Measurements from ENCODE around the gene PCDHB14.
A peak's percentile ranks its signal among the peaks of the same experiment; 100 is the strongest.
"Not testable (repeated sequence)": the region's sequence is repeated elsewhere in the genome, so short reads cannot be mapped to it uniquely, and the experiment has no call there.

PCDHB14 gene

DNA sequence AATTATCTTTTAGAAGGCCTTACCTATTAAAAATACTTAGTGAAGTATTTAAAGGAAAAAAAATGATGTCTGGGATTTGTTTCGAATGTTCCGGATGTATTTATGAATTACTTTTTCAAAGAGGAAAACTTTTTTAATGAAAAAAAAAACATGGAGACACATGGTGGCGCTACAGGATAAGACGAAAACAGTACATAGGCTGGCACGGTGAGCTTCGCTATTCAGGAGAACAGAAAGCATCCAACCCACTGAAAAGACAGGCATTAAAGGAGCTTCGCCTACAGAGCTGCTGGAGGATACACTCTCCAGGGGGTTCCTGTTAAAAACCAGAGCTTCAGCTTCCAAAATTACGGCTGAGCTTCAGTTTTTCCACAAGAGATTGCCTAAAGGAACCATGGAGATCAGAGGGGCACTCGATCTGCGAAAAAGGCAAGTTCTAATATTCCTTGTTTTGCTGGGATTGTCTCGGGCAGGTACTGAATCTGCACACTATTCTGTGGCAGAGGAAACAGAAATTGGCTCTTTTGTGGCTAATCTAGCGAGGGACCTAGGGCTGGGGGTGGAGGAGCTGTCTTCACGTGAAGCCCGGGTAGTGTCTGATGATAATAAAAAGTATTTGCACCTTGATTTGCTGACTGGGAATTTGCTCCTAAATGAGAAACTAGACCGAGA lies at the start of gene PCDHB14:
PCDHB14 (plus strand) TSS at position 232 of the 672 bp plus-strand sequence; CDS start at position 395, 163 bp downstream.
- DNase-seq, result peak; percentile 3

DNA sequence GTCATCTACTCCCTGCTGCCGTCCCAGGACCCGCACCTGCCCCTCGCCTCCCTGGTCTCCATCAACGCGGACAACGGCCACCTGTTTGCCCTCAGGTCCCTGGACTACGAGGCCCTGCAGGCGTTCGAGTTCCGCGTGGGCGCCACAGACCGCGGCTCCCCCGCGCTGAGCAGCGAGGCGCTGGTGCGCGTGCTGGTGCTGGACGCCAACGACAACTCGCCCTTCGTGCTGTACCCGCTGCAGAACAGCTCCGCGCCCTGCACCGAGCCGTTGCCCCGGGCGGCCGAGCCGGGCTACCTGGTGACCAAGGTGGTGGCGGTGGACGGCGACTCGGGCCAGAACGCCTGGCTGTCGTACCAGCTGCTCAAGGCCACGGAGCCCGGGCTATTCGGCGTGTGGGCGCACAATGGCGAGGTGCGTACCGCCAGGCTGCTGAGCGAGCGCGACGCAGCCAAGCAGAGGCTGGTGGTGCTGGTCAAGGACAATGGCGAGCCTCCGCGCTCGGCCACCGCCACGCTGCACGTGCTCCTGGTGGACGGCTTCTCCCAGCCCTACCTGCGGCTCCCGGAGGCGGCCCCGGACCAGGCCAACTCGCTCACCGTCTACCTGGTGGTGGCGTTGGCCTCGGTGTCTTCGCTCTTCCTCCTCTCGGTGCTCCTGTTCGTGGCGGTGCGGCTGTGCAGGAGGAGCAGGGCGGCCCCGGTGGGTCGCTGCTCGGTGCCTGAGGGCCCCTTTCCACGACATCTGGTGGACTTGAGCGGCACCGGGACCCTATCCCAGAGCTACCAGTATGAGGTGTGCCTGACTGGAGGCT lies 48.6 kb upstream of the PCDHB14 start:
- not testable (repeated sequence) for DNase-seq

DNA sequence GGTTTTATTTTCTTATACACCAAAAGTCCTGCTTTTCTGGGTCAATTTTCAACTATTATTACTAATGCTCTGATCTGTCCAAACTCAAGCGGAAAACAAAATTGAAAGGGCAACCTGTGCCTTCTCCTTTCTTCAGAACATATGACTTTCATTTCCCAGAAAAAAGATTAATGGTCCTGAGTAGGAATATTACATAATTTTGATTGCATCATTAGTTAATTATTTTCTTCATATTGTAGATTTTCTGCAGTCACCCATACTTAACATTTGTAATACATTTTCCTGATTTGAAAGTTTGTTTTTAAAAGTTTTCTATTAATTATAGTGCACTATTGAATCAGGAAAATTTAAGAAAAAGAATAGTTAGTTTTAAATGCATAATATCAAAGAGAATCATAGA lies 47.2 kb upstream of the PCDHB14 start:
- DNase-seq, result no peak

DNA sequence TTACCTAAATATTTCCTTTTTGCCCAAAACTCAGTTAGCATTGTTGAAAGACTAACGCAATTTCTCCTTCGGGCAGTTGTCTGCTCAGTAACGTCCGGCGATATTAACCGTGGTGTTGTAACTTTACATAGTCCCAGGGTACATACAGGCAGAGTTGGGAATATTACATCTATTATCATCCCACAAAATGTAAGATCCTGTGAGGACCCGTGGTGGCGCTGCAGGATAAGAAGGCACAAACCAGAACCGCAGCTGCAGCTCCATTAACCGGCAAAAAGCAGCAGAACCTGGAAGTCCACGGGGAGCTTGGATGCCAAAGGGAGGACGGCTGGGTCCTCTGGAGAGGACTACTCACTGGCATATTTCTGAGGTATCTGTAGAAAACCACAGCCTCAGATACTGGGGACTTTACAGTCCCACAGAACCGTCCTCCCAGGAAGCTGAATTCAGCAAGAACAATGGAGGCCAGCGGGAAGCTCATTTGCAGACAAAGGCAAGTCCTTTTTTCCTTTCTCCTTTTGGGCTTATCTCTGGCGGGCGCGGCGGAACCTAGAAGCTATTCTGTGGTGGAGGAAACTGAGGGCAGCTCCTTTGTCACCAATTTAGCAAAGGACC lies 45.5 kb upstream of the PCDHB14 start, which contains the start of gene PCDHB8:
PCDHB8 (plus strand) TSS at position 214 of the 615 bp plus-strand sequence; CDS start at position 459, 245 bp downstream.
- DNase-seq, result not testable (repeated sequence)

DNA sequence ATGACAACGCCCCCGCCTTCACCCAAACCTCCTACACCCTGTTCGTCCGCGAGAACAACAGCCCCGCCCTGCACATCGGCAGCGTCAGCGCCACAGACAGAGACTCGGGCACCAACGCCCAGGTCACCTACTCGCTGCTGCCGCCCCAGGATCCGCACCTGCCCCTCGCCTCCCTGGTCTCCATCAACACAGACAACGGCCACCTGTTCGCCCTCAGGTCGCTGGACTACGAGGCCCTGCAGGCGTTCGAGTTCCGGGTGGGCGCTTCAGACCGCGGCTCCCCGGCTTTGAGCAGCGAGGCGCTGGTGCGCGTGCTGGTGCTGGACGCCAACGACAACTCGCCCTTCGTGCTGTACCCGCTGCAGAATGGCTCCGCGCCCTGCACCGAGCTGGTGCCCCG lies 43.8 kb upstream of the PCDHB14 start:
- not testable (repeated sequence) for DNase-seq

DNA sequence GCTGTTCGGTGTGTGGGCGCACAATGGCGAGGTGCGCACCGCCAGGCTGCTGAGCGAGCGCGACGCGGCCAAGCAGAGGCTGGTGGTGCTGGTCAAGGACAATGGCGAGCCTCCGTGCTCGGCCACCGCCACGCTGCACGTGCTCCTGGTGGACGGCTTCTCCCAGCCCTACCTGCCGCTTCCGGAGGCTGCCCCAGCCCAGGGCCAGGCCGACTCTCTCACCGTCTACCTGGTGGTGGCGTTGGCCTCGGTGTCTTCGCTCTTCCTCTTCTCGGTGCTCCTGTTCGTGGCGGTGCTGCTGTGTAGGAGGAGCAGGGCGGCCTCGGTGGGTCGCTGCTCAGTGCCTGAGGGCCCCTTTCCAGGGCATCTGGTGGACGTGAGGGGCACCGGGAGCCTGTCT lies 43.3 kb upstream of the PCDHB14 start:
- DNase-seq, result not testable (repeated sequence)

DNA sequence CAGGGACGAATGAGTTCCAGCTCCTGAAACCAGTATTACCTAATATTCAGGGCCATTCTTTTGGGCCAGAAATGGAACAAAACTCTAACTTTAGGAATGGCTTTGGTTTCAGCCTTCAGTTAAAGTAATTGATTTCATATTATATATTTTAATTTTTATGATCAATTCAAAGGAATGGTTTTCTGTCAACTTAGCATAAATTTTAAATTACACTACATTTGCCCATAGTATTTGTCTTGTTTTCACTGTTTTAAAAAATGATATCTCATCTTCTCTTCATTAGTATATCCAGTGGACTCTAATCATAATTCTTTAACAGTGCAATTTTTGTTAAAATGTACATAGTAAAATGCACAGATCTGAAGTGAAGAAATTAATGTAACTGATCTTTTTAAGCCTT lies 42.8 kb upstream of the PCDHB14 start:
- DNase-seq, result no peak

DNA sequence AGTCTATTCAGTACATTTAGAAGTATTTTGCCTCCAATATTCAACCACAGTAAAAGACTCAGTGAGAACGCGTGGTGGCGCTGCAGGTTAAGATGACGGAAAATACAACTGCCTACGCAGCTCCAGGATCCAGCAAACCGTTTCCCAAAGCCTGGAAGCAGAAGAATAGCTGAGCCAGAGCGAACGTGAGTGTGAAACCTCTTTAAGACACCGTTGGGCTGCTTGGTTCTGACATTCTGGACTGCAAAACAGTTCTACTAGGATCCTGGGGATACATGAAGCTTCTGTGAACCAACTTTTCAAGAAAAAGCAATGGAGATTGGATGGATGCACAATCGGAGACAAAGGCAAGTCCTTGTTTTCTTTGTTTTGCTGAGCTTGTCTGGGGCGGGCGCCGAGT lies 40.9 kb upstream of the PCDHB14 start, which contains the start of gene PCDHB16:
PCDHB16 (plus strand) TSS at position 140 of the 400 bp plus-strand sequence; CDS start at position 313, 173 bp downstream.
- peak; percentile 16 for DNase-seq

DNA sequence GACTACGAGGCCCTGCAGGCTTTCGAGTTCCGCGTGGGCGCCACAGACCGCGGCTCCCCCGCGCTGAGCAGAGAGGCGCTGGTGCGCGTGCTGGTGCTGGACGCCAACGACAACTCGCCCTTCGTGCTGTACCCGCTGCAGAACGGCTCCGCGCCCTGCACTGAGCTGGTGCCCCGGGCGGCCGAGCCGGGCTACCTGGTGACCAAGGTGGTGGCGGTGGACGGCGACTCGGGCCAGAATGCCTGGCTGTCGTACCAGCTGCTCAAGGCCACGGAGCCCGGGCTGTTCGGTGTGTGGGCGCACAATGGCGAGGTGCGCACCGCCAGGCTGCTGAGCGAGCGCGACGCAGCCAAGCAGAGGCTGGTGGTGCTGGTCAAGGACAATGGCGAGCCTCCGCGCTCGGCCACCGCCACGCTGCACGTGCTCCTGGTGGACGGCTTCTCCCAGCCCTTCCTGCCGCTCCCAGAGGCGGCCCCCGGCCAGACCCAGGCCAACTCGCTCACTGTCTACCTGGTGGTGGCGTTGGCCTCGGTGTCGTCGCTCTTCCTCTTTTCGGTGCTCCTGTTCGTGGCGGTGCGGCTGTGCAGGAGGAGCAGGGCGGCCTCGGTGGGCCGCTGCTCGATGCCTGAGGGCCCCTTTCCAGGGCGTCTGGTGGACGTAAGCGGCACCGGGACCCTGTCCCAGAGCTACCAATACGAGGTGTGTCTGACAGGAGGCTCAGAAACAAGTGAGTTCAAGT lies 38.9 kb upstream of the PCDHB14 start:
- DNase-seq, result not testable (repeated sequence)

DNA sequence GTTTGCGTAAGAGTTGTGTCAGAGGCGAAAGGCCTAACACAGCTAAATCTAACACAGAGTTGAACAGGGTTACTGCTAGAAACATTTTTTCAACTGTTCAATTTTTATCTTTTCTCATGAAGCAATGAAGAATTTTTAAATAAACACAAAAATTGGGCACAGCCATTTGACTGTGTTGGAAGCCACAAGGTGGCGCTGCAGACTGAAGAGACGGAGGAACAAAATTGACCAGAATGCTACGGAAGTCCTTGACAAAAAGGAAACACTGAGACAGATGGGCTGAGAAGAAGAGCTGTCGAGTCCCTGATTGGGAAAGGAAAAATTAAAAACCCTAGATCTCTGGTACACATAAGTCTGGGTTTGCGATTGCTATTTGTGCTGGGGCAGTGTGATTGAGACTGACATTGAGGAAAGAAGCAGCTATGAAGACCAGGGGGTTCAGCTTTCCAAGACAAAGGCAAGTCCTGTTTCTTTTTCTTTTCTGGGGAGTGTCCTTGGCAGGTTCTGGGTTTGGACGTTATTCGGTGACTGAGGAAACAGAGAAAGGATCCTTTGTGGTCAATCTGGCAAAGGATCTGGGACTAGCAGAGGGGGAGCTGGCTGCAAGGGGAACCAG lies 36.1 kb upstream of the PCDHB14 start, which contains the start of gene PCDHB9:
PCDHB9 (plus strand) TSS at position 265 of the 616 bp plus-strand sequence; CDS start at position 423, 158 bp downstream.
- no peak for DNase-seq

DNA sequence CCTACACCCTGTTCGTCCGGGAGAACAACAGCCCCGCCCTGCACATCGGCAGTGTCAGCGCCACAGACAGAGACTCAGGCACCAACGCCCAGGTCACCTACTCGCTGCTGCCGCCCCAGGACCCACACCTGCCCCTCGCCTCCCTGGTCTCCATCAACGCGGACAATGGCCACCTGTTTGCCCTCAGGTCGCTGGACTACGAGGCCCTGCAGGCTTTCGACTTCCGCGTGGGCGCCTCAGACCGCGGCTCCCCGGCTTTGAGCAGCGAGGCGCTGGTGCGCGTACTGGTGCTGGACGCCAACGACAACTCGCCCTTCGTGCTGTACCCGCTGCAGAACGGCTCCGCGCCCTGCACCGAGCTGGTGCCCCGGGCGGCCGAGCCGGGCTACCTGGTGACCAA lies 34.5 kb upstream of the PCDHB14 start:
- not testable (repeated sequence) for DNase-seq

DNA sequence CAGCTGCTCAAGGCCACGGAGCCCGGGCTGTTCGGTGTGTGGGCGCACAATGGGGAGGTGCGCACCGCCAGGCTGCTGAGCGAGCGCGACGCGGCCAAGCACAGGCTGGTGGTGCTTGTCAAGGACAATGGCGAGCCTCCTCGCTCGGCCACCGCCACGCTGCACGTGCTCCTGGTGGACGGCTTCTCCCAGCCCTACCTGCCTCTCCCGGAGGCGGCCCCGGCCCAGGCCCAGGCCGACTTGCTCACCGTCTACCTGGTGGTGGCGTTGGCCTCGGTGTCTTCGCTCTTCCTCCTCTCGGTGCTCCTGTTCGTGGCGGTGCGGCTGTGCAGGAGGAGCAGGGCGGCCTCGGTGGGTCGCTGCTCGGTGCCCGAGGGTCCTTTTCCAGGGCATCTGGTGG lies 34.0 kb upstream of the PCDHB14 start:
- not testable (repeated sequence) for DNase-seq

DNA sequence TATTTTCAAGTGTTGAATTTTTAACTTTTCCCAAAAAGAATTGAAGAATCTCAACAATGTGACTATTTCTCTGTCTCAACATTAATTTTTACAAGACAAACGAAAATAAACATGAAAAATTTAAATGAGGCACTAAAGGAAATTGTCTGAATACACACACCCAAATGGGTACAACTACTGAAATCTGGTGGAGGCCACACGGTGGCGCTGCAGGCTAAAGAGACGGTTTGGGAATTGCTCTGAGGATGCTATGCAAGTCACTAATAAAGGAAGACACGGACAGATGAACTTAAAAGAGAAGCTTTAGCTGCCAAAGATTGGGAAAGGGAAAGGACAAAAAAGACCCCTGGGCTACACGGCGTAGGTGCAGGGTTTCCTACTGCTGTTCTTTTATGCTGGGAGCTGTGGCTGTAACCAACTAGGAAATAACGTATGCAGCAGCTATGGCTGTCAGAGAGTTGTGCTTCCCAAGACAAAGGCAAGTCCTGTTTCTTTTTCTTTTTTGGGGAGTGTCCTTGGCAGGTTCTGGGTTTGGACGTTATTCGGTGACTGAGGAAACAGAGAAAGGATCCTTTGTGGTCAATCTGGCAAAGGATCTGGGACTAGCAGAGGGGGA lies 30.9 kb upstream of the PCDHB14 start, which contains the start of gene PCDHB10:
PCDHB10 (plus strand) TSS at position 244 of the 616 bp plus-strand sequence; CDS start at position 444, 200 bp downstream.
- DNase-seq, result no peak

DNA sequence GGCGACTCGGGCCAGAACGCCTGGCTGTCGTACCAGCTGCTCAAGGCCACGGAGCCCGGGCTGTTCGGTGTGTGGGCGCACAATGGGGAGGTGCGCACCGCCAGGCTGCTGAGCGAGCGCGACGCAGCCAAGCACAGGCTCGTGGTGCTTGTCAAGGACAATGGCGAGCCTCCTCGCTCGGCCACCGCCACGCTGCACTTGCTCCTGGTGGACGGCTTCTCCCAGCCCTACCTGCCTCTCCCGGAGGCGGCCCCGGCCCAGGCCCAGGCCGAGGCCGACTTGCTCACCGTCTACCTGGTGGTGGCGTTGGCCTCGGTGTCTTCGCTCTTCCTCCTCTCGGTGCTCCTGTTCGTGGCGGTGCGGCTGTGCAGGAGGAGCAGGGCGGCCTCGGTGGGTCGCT lies 28.8 kb upstream of the PCDHB14 start:
- not testable (repeated sequence) for DNase-seq

DNA sequence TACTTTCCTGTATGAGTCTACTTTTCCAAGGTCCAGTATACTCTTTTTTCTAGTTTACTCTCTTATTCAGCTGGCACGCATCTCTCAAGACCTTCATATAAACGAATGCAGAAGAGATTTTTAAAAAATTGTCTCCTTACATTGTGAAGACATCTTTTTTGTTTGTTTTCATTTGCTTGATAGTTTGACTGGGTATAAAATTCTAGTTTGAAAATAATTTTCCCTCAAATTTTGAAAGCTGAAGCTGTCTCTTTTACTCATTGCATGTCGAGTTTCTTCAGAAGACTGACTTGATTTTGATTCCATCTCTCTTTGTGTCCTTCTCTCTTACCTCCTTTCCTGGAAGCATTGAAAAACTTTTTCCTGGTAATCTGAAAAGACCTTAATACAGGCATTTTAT lies 26.8 kb upstream of the PCDHB14 start:
- DNase-seq, result no peak

DNA sequence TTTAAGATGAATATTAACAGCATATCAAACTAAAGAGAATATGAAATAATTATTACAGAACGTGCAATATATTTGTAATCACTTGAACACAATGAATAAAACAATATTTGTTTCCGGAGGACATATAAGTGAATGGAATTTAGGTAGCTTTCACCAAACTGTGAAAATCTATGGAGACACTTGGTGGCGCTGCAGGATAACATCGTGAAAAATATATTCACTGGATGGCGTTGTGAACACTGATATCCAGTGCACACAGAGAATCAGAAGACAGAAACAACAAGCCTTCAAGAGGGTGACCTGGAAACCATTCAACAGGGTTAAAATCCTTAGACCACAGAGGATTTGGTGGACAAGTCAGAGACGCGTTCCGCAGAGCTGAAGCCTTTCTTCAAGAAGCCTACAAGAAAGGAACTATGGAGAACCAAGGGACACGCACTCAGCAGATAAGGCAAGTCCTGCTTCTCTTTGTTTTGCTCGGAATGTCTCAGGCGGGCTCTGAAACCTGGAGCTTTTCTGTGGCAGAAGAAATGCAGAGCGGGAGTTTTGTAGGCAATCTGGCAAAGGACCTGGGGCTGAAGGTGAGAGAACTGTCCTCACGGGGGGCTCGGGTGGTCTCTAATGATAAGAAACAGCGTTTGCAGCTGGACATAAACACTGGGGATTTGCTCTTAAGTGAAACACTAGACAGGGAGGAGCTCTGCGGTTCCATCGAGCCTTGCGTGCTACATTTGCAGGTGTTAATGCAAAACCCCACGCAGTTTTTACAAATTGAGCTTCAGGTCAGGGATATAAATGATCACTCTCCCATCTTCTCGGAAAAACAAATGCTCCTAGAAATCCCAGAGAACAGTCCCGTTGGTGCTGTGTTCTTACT lies 23.5 kb upstream of the PCDHB14 start, which contains the start of gene PCDHB11:
PCDHB11 (plus strand) TSS at position 269 of the 877 bp plus-strand sequence; CDS start at position 417, 148 bp downstream.
- no peak for DNase-seq

DNA sequence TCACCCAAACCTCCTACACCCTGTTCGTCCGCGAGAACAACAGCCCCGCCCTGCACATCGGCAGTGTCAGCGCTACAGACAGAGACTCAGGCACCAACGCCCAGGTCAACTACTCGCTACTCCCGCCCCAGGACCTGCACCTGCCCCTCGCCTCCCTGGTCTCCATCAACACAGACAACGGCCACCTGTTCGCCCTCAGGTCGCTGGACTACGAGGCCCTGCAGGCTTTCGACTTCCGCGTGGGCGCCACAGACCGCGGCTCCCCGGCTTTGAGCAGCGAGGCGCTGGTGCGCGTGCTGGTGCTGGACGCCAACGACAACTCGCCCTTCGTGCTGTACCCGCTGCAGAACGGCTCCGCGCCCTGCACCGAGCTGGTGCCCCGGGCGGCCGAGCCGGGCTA lies 22.0 kb upstream of the PCDHB14 start:
- not testable (repeated sequence) for DNase-seq

DNA sequence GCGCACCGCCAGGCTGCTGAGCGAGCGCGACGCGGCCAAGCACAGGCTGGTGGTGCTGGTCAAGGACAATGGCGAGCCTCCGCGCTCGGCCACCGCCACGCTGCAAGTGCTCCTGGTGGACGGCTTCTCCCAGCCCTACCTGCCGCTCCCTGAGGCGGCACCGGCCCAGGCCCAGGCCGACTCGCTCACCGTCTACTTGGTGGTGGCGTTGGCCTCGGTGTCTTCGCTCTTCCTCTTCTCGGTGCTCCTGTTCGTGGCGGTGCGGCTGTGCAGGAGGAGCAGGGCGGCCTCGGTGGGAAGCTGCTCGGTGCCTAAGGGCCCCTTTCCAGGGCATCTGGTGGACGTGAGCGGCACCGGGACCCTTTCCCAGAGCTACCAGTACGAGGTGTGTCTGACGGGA lies 21.5 kb upstream of the PCDHB14 start:
- DNase-seq, result not testable (repeated sequence)

DNA sequence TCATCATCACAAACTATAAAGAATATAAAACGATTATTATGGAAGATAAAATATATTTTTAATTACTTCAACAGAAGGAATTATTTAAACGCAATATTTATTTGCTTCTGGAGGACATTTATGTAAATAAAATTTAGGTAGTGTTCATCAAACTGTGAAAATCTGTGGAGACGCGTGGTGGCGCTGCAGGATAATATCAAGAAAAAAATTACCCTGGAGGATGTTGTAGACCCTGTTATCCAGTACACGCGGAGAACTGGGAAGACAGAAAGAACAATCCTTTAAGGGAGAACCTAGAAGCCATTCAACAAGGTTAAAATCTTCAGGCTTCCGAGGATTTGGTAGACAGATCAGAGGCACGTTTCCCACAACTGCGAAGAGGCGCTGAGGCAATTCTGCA lies 14.7 kb upstream of the PCDHB14 start, which contains the start of gene PCDHB12:
PCDHB12 (plus strand) TSS at position 242 of the 400 bp plus-strand sequence. CDS start 189 bp downstream, outside the sequence.
- no peak for DNase-seq

DNA sequence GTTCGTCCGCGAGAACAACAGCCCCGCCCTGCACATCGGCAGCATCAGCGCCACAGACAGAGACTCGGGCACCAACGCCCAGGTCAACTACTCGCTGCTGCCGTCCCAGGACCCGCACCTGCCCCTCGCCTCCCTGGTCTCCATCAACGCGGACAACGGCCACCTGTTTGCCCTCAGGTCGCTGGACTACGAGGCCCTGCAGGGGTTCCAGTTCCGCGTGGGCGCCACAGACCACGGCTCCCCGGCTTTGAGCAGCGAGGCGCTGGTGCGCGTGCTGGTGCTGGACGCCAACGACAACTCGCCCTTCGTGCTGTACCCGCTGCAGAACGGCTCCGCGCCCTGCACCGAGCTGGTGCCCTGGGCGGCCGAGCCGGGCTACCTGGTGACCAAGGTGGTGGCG lies 12.9 kb upstream of the PCDHB14 start:
- not testable (repeated sequence) for DNase-seq
